ENCODE data around the gene NPHP4. TPM values are rescaled to one million over a fixed set of nuclear protein-coding genes. Genes with fewer than 3 reads are reported as not detected.
A peak's percentile ranks its signal among the peaks of the same experiment; 100 is the strongest.

NPHP4 gene
- total and polyA plus RNA-seq, 7 donors: 1.3 to 2.8 (median 1.8) TPM

DNA sequence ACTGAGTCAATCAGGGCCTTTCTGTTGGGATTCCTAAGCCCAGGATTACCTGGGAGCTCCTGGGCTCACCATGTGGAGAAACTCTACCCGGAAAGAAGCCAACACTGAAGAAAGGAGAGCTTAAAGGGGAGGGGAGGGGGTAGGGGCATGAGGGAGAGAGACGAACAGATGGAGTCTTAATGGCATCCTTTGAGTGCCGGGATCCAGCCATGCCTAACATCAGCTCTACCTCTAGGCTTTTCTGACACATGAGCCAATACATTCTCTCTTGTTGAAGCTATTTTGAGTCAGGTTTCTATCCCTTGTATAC is 75.0 kb downstream of the NPHP4 start:
- DNase-seq (no peak), ATAC-seq (no peak)
- WGBS, 3 donors: 71 to 75% (median 73%) methylated on average over 3 of the region's 3 CpGs
- Histone ChIP-seq H3K27me3 (ENCODE audit: insufficient read depth in 3 of 3, low read length in 2 of 3) (no peaks in the 10 kb centered on the region), H3K27ac (no peak overlapping the region), H3K4me1 (no peaks in the 10 kb centered on the region), H3K9me3 (no peaks in the 10 kb centered on the region), H3K4me3 (no peak overlapping the region), H3K36me3 (ENCODE audit: insufficient read depth in 1 of 2, low read depth in 1 of 2) (no peaks in the 10 kb centered on the region)
- TF ChIP-seq, protein P1, sequence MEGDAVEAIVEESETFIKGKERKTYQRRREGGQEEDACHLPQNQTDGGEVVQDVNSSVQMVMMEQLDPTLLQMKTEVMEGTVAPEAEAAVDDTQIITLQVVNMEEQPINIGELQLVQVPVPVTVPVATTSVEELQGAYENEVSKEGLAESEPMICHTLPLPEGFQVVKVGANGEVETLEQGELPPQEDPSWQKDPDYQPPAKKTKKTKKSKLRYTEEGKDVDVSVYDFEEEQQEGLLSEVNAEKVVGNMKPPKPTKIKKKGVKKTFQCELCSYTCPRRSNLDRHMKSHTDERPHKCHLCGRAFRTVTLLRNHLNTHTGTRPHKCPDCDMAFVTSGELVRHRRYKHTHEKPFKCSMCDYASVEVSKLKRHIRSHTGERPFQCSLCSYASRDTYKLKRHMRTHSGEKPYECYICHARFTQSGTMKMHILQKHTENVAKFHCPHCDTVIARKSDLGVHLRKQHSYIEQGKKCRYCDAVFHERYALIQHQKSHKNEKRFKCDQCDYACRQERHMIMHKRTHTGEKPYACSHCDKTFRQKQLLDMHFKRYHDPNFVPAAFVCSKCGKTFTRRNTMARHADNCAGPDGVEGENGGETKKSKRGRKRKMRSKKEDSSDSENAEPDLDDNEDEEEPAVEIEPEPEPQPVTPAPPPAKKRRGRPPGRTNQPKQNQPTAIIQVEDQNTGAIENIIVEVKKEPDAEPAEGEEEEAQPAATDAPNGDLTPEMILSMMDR (IDR thresholded peaks at IDR 0.05): no peak
- intact Hi-C loops (cut with DNase I): no loop called here

DNA sequence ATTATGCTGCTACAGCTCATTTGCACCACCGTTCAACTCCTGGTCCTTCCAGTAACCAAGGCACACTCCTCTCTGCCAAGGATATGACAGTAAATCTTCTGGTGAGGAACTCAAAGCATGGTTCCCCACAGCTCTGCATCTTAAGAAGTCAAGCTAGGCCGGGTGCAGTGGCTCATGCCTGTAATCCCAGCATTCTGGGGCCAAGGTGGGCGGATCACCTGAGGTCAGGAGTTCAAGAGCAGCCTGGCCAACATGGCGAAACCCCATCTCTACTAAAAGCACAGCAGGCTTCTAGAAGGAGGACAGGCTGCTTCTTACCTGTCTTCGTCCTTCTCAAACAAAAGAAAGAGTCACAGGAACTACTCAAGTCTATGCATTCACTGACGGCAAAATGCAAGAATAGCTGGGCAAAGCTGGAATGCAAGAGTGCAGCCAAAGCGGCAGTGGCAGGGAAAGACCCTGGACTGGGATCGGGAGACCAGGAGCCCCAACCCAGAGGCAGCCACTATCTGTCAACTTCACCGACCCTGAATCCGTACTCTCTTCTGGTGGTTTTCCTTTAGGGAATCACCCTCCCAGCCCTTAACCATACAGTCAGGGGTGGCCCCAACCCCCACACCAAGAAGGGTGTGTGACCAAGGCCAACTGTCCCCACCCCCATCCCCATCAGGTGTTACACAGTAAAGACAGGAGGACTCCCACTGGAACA is 75.5 kb downstream of the NPHP4 start:
- no peaks in the 10 kb centered on the region for H3K36me3 ChIP-seq (ENCODE audit: insufficient read depth in 1 of 2, low read depth in 1 of 2)
- intact Hi-C loops (cut with DNase I): no loop called here
- DNase-seq (no peak), ATAC-seq (no peak)
- H3K27ac ChIP-seq: no peak overlapping the region
- no peaks in the 10 kb centered on the region for H3K9me3 ChIP-seq
- H3K4me3 ChIP-seq: no peak overlapping the region
- TF ChIP-seq, protein P1 (IDR thresholded peaks at IDR 0.05): no peak
- WGBS, 3 donors: 90 to 93% (median 92%) methylated on average over 10 of the region's 10 CpGs
- no peaks in the 10 kb centered on the region for H3K27me3 ChIP-seq (ENCODE audit: insufficient read depth in 3 of 3, low read length in 2 of 3)
- H3K4me1 ChIP-seq: no peaks in the 10 kb centered on the region

DNA sequence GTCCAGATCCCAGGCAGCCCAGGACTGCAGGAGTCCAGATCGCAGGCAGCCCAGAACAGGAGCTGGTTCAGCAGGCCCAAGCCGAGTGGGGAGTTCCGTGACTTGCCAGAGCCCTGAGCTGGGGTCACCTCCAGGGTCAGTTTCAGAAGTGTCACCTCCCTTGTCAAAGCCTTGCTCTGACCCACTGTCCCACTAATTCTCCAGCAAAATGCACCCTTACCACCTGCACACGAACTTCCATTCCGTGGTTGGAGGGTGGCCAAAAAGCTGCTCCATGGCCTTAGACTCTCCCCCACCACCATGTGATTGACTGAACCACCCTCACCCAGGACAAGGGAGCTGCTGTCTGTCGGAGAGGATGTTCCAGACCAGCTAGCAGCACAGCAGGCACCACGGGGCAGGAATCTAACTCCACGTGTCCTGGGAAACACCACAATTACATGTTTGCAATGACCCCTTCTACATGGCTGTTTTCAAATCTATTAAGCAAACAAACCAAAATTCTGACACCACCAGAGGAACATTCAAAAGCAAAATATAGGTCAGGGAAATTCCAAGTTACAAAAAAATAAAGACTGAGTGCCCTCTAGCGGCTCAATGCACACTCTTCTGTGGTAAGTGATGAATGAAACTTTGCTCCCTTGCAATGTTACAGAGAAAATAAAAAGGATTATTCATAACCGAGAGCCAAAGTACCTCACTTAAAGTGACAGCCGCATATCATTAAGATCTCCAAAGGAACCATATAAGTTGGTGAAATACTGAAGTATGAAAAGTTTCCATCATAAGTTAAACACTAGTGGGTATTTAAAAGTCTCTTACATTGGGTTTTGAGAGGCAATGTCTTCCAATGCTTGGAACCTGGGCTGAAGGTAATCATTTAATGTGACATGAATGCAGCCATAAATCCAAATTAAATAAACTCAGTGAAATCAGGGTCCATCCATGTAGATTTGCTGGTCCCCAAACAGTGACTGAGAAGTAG is 76.3 kb downstream of the NPHP4 start:
- Histone ChIP-seq H3K27ac (no peak overlapping the region), H3K4me3 (no peak overlapping the region), H3K4me1 (no peaks in the 10 kb centered on the region), H3K27me3 (ENCODE audit: insufficient read depth in 3 of 3, low read length in 2 of 3) (no peaks in the 10 kb centered on the region), H3K36me3 (ENCODE audit: insufficient read depth in 1 of 2, low read depth in 1 of 2) (no peaks in the 10 kb centered on the region), H3K9me3 (no peaks in the 10 kb centered on the region)
- intact Hi-C loops (cut with DNase I): no loop called here
- TF ChIP-seq, protein P1 (IDR thresholded peaks at IDR 0.05): peak; percentile 65
- 39 to 48% (median 45%) methylated on average over 11 of the region's 11 CpGs for WGBS, 3 donors
- ATAC-seq (no peak), DNase-seq (no peak)

DNA sequence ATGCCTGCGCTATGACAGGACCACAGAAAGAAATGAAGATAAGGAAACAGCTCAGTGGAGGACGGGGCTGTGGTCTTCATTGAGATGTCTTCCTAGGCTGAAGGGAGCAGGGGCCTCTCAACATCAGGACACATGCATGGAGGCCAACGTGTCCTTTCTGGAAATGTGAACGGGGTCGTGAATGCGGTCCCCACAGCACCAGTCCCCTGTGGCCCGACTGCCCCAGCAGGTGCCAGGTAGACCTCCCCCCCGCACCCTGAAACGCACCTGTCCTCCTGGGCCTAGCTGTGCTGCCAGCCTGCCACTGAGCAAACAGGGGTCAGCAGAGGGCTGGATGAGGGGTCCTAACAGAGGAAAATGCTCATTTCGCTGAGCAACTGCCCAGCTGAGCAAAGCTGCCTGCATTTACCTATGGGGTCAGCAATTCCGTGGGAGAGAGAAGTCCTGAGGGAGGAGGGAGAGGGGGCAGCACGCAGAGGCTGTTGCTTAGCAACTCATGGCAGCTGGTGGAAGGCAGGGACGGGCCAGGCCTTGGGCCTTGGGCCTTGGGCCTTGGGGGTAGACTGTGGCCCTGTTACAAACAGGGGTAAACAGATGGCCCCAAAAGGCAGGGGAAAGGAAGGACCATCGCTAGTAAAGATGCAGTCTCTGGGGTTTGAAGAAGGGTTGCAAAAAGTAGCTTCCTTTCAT is 77.4 kb downstream of the NPHP4 start:
- no peak for ATAC-seq
- TF ChIP-seq, protein P1 (IDR thresholded peaks at IDR 0.05): no peak

More for the DNA sequence above, 77.4 kb downstream of the NPHP4 start:
- intact Hi-C loops (cut with DNase I): loop anchor here in 1 of 2 donors (1.0 kb wide), 1 partner anchor 405 kb away; no protein-coding TSS in a partner anchor
- Histone ChIP-seq H3K27me3 (ENCODE audit: insufficient read depth in 3 of 3, low read length in 2 of 3) (no peaks in the 10 kb centered on the region), H3K4me1 (no peaks in the 10 kb centered on the region), H3K4me3 (no peak overlapping the region), H3K9me3 (no peaks in the 10 kb centered on the region), H3K27ac (no peak overlapping the region), H3K36me3 (ENCODE audit: insufficient read depth in 1 of 2, low read depth in 1 of 2) (no peaks in the 10 kb centered on the region)
- 87 to 89% (median 87%) methylated on average over 14 of the region's 14 CpGs for WGBS, 3 donors
- DNase-seq: no peak
